K562 (cell line): ENCODE data around the gene CARMIL3. TPM values are rescaled to one million over a fixed set of nuclear protein-coding genes. Genes with fewer than 3 reads are reported as not detected.

ENCODE experiments used
- ATF6 ChIP-seq: sonication (generic); formaldehyde crosslinking; IDR thresholded peaks from 2 replicates; pipeline ENCODE4 v1.4.0; 2020; ENCODE audit warnings: mild to moderate bottlenecking, missing genetic modification reagents
- ATF7 ChIP-seq: fragments of 450-650 bp; IDR thresholded peaks from 2 replicates; pipeline ENCODE4 v1.7.1; 2014; ENCODE audit warnings: mild to moderate bottlenecking, moderate library complexity
- CSDE1 ChIP-seq, 2 experiments: fragments of 450-650 bp; IDR thresholded peaks; 2 replicates each; pipeline ENCODE4 v1.6.1; 2016; ENCODE audit warnings: mild to moderate bottlenecking in 1 of 2
- E2F6 ChIP-seq, 2 experiments: IDR thresholded peaks; 2 replicates each; pipeline ENCODE4 v1.6.1; 2011; ENCODE audit warnings: borderline replicate concordance in 1 of 2, control low read depth in 1 of 2, low read depth in 1 of 2, low read length in 1 of 2, mild to moderate bottlenecking in 1 of 2, mixed read lengths in 1 of 2, moderate library complexity in 1 of 2; ENCODE audit not compliant: insufficient read depth in 1 of 2, insufficient read length in 1 of 2, poor library complexity in 1 of 2, severe bottlenecking in 1 of 2; ENCODE audit errors: extremely low read depth in 1 of 2
- HDGF ChIP-seq: fragments of 450-650 bp; IDR thresholded peaks from 2 replicates; pipeline ENCODE4 v1.6.1; 2016
- ID3 ChIP-seq, 2 experiments: fragments of 250-450 bp in 1 of 2; fragments of 450-650 bp in 1 of 2; sonication (Bioruptor Pico) in 1 of 2; IDR thresholded peaks; 2 replicates each; pipeline versions ENCODE4 v1.6.1 to v1.8.0; 2016 to 2021; ENCODE audit warnings: mild to moderate bottlenecking in 2 of 2, moderate library complexity in 2 of 2, missing compliant biosample characterization in 1 of 2, missing genetic modification characterization in 1 of 2
- NCOA6 ChIP-seq: fragments of 450-650 bp; IDR thresholded peaks from 2 replicates; pipeline ENCODE4 v1.6.1; 2017; ENCODE audit warnings: mild to moderate bottlenecking
- NCOR1 ChIP-seq: fragments of 450-650 bp; IDR thresholded peaks from 2 replicates; pipeline ENCODE4 v1.6.1; 2016; ENCODE audit warnings: mild to moderate bottlenecking, moderate library complexity
- RFX5 ChIP-seq: IDR thresholded peaks from 2 replicates; pipeline ENCODE4 v1.6.1; 2011; ENCODE audit warnings: low read depth, mild to moderate bottlenecking, improper control_type of control experiment, low read length
- SMAD1 ChIP-seq: fragments of 150-350 bp; IDR thresholded peaks from 2 replicates; pipeline ENCODE4 v1.6.1; 2014; ENCODE audit warnings: low read length, low read depth; ENCODE audit not compliant: partially characterized antibody
- SP1 ChIP-seq: sonication (generic); formaldehyde crosslinking; IDR thresholded peaks from 2 replicates; pipeline ENCODE4 v1.8.1; 2022; ENCODE audit warnings: mild to moderate bottlenecking, missing genetic modification reagents
- SRSF9 ChIP-seq: fragments of 200-400 bp; formaldehyde crosslinking; IDR thresholded peaks from 2 replicates; pipeline ENCODE4 v1.6.1; 2017; ENCODE audit warnings: low read depth, low read length, borderline replicate concordance
- TEAD2 ChIP-seq: fragments of 450-650 bp; IDR thresholded peaks from 2 replicates; pipeline ENCODE4 v1.6.1; 2016; ENCODE audit warnings: missing genetic modification characterization, control low read depth, missing compliant biosample characterization
- TRIM24 ChIP-seq, 2 experiments: fragments of 450-650 bp; IDR thresholded peaks; 2 replicates each; pipeline ENCODE4 v1.6.1; 2016
- UBTF ChIP-seq, 2 experiments: IDR thresholded peaks; 2 replicates each; pipeline ENCODE4 v1.6.1; 2012; ENCODE audit warnings: improper control_type of control experiment in 2 of 2, low read depth in 2 of 2, low read length in 2 of 2, borderline replicate concordance in 1 of 2
- ZNF639 ChIP-seq, 2 experiments: fragments of 200-800 bp in 1 of 2; sonication (Bioruptor generic) in 1 of 2; sonication (generic) in 1 of 2; formaldehyde crosslinking in 1 of 2; IDR thresholded peaks in 1 of 2; conservative IDR thresholded peaks in 1 of 2; 2 replicates each; pipeline versions ENCODE4 v1.5.0 to v1.6.1; 2016 to 2020; ENCODE audit warnings: missing compliant biosample characterization in 1 of 2, missing genetic modification characterization in 1 of 2, missing genetic modification reagents in 1 of 2
- ZNF75A ChIP-seq: fragments of 450-650 bp; formaldehyde crosslinking; IDR thresholded peaks from 2 replicates; pipeline ENCODE4 v1.4.0; 2020; ENCODE audit warnings: mild to moderate bottlenecking
- polyA plus RNA-seq, 8 experiments: library from polyadenylated mRNA; depleted of rRNA in 4 of 8; stranded (reverse) in 5 of 8; unstranded in 3 of 8; fragments of >200 nt; fragmentation: Nextera tagmentation in 2 of 8; fragmentation: Illumina TruSeq in 1 of 8; extraction: Ambion mirVana in 2 of 8; extraction: Trizol in 1 of 8; gene quantifications; 2 replicates each; pipeline versions ENCODE4 v1.2.1 to v1.2.3, GENCODE V29; 2011 to 2014; ENCODE audit warnings: inconsistent platforms in 1 of 8, missing spikeins in 1 of 8
- total RNA-seq, 7 experiments: library from RNA; depleted of rRNA in 6 of 7; stranded (reverse); fragments of >200 nt in 6 of 7; fragmentation: Illumina TruSeq in 2 of 7; extraction: Trizol in 2 of 7; gene quantifications; 2 replicates each; pipeline versions ENCODE4 v1.2.1 to v1.2.3, GENCODE V29; 2011 to 2021; ENCODE audit warnings: low replicate concordance in 1 of 7

The CARMIL3 gene
- total and polyA plus RNA-seq, 9 of the 15 experiments (the other 6 are each of a cell fraction or from before 2014, with no cell fraction given) = 0.01 to 0.11 (median 0.05) TPM; not detected in 5

- TF ChIP-seq UBTF (IDR thresholded peaks at IDR 0.05; ENCODE audit: borderline replicate concordance in 1 of 2, low read depth in 2 of 2, low read length in 2 of 2) = 0 out of 4 replicates have a peak, but pooled peaks of 1 of the 2 experiments have one; percentile 23
- no peak for TF ChIP-seq TEAD2
- TF ChIP-seq HDGF = no peak
- TF ChIP-seq ZNF75A (CRISPR knock-in tag) = no peak
- TF ChIP-seq NCOR1 = 0 out of 2 replicates have a peak, but pooled peaks have one; percentile 4
- TF ChIP-seq SP1 (CRISPR knock-in tag) = no peak; the same call in 1 of the 2 replicates
- TF ChIP-seq SMAD1 = peak; percentile 60
- TF ChIP-seq ATF6 = peak; percentile 53; the same call in 1 of the 2 replicates
- peak; percentile 39; the same call in 1 of the 2 replicates for TF ChIP-seq ATF7
- TF ChIP-seq SRSF9 = no peak
- TF ChIP-seq ID3 (CRISPR knock-in tag; IDR thresholded peaks at IDR 0.05) = no peak
- TF ChIP-seq ID3 (tag; IDR thresholded peaks at IDR 0.05) = 0 out of 2 replicates have a peak, but pooled peaks have one; percentile 37
- no peak for TF ChIP-seq CSDE1 (IDR thresholded peaks at IDR 0.05)
- TF ChIP-seq NCOA6 = no peak
- 0 out of 4 replicates have a peak, but pooled peaks of 1 of the 2 experiments have one; percentile 2 for TF ChIP-seq ZNF639 (CRISPR knock-in tag; conservative IDR thresholded peaks at IDR 0.05 in 1 of 2, IDR thresholded peaks at IDR 0.05 in 1 of 2)
- TF ChIP-seq E2F6 (IDR thresholded peaks at IDR 0.05; ENCODE audit: borderline replicate concordance in 1 of 2, extremely low read depth in 1 of 2, insufficient read depth in 1 of 2, insufficient read length in 1 of 2, low read depth in 1 of 2, low read length in 1 of 2, poor library complexity in 1 of 2, severe bottlenecking in 1 of 2) = peak; percentile 53 to 57
- TF ChIP-seq TRIM24 (IDR thresholded peaks at IDR 0.05) = 0 out of 4 replicates have a peak, but pooled peaks of 1 of the 2 experiments have one; percentile 19
- TF ChIP-seq RFX5 = no peak
These were observed 42.4 kb downstream of the CARMIL3 start, which contains the start of gene PCK2 (continued) for GRCh38 chr14:24093901-24094840.
